HG03469 (cell line): ENCODE results near the gene MUC6.

Experiments used
- ATAC-seq: cut with Tn5 transposase; IDR thresholded peaks from one replicate; pipeline ENCODE4 v1.9.1; 2021; ENCODE audit warnings: mild to moderate bottlenecking, moderate library complexity, moderate number of reproducible peaks; ENCODE audit not compliant: unreplicated experiment

Gene MUC6

GRCh38 chr11:1073261-1073724 lies 36.8 kb upstream of the MUC6 start:
- no peak for ATAC-seq

DNA sequence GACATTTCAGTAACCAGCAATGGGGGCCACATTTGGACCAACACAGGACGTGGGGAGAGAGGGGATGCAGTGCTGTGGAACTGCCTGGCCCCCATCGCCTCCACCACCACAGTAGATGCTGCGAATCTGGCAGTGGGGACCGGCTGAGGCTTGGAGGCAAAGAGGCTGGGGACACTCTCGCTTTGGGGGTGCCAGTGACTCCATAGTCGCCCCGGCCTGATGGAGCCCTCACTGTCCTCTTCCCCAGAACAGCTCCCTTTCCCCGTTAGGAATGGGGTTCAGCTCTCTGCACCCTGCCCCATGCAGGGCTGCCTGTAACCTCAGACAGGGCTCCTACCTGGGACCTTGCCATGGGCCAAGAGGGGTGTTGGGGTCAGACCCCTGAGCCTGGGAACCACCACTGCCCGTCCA lies 36.3 kb upstream of the MUC6 start:
- ATAC-seq: no peak

DNA sequence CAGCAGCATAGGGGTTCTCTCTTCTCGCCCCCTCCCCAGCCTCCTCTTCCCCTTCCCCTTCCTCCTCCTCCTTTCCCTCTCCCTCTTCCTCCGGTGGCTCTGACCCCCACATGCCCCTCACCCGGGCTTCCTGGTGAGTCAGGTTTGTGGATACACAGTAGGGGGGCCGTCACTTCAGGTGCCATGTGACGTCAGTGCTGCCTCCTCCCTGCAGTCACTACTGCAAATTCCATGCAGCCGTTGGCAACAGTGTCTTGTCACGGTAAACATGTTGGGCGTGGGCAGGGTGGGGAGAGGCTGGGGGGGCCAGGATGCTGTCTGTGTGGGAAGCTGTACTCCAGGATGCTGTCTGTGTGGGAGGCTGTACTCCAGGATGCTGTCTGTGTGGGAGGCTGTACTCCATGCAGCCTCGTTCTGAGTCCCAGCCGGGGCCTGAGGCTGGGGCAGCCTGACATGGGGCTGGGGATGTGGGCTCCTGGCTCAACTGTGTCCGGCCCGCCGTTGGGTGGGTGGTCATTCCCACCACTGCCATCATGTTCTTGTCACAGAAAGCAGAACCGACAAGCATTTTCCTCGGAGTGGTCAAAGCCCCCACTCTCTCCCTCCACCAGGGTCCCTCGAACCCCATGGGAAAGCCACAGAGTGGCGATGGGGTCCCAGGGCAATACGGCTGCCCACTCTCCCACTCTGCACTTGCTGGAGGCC lies 35.8 kb upstream of the MUC6 start:
- ATAC-seq: no peak

DNA sequence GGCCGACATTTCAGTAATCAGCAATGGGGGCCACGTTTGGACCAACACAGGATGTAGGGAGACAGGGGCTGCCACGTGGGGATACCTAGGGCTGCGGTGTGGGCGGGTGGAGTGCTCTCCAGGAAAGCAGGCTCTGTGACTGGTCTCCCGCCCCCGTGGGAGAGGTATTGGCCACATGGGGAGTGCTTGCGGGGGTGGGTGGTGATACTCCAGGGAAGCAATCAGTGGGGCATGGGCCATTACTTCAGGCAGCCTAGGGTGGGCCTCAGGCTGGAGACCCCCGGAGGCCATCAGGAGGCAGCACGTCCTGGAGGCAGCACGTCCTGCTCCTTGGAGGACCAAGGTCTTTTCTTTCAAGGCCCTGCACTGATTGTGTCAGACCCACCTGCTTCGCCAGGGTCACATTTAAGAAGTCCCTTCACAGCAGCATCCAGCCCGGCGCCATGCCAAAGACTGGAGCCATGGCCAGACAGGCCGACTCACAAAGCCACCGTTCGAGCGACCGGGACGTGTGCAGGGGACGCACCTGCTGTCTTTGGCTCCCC lies 35.1 kb upstream of the MUC6 start:
- no peak for ATAC-seq

- no peak for ATAC-seq
These were observed 34.3 kb upstream of the MUC6 start for GRCh38 chr11:1070594-1071462.

- ATAC-seq: no peak
These were observed 33.2 kb upstream of the MUC6 start for GRCh38 chr11:1069740-1070139.

DNA sequence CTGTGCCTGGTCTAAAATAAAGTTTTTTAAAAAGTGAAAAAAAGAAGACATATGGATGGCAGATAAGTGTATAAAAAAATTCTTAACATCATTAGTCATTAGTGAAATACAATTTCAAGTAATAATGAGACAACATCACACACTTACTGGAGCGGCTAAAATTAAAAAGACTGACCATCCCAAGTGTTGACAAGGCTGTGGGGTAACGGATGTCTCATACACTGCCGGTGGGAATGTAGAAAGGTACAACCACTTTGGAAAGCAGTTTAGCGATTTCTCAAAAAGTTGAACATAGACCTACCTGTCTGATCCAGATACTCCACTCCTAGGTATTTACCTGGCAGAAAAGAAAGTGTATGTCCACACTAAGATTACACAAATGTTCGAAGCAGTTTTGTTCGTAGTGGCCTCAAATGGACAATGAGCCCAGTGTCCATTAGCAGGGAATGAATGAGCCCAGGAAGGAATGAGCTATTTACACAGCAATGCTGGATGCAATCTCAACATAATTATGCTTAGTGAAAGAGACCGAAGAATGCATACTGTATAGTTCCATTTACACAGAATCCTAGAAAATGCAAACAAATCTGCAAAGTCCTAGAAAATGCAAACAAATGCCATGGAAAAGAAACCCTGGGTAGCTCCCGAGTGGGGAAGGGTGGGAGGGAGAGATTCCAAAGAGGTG lies 31.4 kb upstream of the MUC6 start:
- no peak for ATAC-seq

- ATAC-seq: no peak
These were observed 27.6 kb upstream of the MUC6 start for GRCh38 chr11:1064167-1064566.

GRCh38 chr11:1062075-1062820 lies 25.7 kb upstream of the MUC6 start:
- no peak for ATAC-seq

DNA sequence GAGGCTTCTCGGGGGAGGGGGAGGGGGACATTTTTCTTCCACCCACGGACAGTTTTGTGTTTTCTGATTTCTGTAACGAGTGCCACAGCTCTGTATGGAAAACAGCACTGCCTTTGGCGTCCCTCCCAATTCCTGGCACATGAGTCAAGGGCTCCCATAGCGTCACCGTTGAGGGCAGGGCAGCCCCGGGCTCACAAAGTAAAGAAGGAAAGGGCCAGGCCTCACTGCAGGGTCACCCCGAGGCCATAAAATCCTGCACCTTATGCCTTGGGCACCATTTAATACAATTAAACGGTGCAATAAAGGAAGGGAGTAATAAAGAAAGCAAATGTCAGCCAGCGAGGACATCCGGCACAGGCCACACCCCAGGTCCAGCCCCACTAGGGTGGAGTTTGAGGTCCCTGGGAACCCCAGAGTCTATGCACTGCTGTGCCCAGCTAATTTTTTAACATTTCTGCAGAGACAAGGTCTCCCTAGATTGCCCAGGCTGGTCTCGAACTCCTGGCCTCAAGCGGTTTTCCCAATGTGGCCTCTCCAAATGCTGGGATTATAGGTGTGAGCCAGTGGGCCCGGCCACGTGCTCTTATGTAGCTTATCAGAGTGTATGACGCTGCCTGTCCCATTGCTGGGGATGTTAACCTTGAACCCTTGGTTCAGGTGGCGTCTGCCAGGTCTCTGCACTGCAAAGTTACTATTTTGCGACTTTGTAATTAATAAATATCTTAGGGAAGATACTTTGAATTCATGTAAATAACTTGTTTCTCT lies 24.5 kb upstream of the MUC6 start:
- ATAC-seq: no peak

DNA sequence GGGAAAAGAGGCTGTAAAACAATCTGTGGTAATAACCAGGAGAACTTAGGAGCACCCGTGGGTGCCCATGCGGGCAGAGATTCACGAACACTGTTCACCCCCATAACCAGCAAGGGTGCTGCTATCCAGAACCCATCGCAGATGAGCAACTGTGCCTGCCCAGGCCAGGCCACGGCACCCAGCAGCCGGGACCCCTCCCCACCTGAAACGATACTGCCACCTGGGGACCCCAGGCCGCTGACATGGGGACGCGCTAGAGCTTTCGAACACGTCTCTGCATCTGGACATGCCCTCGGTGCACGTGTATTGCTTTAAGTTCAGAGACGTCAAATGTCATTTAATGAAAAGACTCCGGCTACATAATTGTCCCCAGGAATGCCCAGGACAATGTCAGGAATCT lies 23.9 kb upstream of the MUC6 start:
- no peak for ATAC-seq

GRCh38 chr11:1059759-1060158 lies 23.2 kb upstream of the MUC6 start:
- no peak for ATAC-seq

- no peak for ATAC-seq
These were observed 21.3 kb upstream of the MUC6 start for GRCh38 chr11:1057806-1058205.

DNA sequence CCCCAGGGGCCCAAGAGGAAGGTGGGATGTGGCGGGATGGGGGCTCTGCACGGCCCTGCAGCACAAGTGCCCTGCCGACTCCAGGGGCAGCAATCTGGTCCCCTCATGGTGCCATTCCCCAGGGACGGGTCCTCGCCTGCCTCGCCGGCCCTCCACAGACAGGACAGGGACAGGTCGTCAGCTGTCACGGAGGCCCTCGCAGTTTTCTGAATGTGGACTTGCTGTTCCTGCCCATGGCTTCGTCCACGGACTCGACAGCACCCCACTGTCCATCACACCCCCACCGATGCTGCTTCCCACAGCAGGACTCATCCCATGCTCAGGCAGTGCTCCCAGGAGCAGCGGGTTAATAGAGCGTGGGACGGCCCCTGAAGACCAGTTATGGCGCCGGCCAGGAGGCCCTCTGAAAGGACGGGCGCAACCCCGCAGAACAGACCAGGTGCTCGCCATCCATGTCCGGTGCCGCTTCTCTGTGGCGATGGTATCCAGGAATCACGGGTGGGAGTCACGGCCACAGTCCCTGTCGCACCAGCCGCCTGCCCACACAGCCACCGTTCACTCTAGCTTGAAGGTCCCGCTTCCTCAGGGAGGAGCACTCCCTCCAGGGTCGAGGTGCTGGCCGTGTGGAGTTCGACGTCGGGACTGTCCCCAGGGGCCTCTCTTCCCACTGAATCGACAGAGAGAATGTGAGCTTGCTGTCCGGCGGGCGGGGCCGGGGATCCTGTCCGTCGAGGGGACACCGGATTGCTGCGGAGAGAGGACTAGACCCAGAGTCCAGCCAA lies 19.7 kb upstream of the MUC6 start:
- no peak for ATAC-seq

GRCh38 chr11:1055109-1055703 lies 18.7 kb upstream of the MUC6 start:
- ATAC-seq: no peak

DNA sequence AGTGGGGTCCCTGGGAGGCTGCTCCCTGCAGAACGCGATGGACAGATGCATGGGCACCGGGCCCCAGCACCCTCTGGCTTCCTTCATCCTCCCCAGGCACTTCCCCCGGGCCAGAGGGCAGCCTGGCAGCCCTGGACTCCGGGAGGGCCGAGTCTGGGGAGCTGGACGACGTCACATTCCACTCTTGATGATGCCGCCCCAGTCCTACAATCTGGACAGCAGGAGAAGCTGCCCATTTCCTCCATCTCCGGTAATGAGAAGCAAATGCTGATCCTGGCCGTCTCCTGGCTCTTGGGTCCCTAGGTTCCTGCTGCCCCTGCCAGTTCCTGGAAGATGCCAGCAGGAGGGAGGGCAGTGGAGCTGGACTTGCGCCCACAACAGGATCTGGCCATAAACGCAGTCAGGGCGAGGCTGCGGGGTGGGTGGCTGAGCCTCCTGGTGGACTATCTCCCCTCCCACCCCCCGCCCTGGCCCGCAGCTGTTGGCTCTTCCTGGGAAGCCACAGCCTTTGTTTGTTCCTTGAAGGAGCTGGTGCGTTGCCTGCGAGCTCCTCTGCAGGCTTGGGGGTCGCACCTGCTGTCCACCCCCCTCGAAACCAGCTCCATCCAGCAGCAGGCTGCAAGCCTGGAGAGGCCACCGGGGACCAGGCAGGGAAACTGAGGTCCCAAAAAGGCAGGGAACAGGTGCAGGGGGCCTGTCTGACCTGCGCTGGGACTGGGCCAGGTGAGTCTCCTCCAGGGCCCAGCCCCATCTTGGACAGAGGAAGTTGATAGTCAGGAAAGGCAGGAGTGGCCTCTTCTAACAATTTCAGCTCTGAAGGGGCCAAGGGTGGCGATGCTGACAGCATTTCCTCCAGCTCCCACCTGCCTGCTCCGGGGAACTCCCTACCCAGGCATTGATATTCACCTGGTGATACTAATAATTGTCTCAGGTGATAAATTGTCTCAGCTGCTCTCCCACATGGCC lies 17.9 kb upstream of the MUC6 start:
- ATAC-seq: no peak

DNA sequence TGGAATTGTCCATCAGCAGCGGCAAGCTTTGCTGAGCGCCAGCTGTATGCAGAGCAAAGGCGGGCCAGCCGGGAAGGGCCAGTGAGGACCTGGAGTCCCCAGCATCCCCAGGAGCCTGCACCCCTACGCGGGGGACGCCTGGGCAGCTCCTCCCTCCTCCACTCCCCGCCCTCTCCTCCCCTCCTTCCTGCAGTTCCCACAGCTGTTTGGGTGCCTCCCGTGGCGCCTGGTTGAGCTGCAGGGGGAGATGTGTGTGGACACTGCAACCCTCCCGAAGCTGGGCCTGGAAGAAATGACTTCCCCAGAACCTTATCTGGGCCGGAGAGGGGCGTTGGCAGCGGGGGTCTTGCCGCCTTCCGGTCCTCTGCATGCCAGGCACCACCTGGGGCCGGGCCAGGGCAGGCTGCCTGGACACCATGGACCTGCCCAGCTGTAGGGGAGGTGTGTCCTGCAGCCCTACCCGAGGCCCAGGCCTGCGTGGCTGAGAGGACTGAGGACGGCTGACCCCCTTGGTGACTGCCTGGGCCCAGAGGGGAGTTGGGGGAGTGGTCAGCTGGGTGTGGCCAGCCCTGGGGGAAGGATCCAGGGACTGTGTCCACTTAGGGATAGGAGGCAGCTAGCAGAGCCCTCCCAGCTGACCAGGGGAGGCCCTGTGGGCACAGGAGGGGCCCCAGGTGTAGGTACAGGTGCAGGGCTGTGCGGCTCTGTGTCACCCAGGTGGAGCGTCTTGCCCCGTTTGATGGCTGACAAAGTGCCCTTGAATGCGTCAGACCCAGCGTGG lies 16.8 kb upstream of the MUC6 start:
- ATAC-seq: no peak
